ENCODE data around the gene RBCK1. TPM values are rescaled to one million over a fixed set of nuclear protein-coding genes. Genes with fewer than 3 reads are reported as not detected.

The RBCK1 gene
- total and polyA plus RNA-seq, 11 donors: 37.0 to 77.7 (median 50.6) TPM

DNA sequence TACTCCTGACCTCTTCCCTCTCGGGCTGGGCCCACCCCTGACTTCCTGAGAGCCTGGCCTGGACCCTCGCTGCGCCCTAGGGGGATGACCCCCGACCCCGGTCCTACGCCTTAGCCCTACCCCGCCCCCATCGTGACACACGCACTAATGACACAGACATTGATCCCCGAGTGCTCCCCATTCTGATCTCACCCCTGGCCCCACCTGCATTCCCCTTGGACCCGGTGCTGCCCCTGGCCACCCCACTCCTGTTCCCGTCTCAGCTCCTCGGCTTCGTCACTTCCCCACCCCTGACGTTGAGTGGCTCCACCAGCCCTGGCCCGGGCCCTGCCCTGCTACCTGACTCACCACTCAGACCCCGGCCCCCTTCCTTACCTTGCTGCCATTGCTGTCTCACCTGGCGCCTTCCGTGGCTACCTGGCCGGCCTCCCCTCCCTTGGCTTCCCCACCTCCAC lies 12.1 kb downstream of the RBCK1 start:
- Histone ChIP-seq H3K4me3 (no peak overlapping the region), H3K27ac (no peak overlapping the region), H3K27me3 (no peaks in the 10 kb centered on the region), H3K4me1 (peaks cover 0 to 5% (median 0%) of the 10 kb centered on the region in 12 donors), H3K9me3 (no peaks in the 10 kb centered on the region), H3K36me3 (peaks cover 0 to 95% (median 81%) of the 10 kb centered on the region in 9 donors)
- DNase-seq (peak in 1 of 5 donors; percentile 60), ATAC-seq (peak in 1 of 4 donors; percentile 25)
- intact Hi-C loops (cut with DNase I): loop anchor here in 1 of 10 donors (10.0 kb wide), 1 partner anchor 65 kb away; no protein-coding TSS in a partner anchor
- WGBS, 4 donors: 94 to 96% (median 95%) methylated on average over 20 of the region's 20 CpGs
- TF ChIP-seq, protein P1, sequence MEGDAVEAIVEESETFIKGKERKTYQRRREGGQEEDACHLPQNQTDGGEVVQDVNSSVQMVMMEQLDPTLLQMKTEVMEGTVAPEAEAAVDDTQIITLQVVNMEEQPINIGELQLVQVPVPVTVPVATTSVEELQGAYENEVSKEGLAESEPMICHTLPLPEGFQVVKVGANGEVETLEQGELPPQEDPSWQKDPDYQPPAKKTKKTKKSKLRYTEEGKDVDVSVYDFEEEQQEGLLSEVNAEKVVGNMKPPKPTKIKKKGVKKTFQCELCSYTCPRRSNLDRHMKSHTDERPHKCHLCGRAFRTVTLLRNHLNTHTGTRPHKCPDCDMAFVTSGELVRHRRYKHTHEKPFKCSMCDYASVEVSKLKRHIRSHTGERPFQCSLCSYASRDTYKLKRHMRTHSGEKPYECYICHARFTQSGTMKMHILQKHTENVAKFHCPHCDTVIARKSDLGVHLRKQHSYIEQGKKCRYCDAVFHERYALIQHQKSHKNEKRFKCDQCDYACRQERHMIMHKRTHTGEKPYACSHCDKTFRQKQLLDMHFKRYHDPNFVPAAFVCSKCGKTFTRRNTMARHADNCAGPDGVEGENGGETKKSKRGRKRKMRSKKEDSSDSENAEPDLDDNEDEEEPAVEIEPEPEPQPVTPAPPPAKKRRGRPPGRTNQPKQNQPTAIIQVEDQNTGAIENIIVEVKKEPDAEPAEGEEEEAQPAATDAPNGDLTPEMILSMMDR (IDR thresholded peaks at IDR 0.05): no peak
- no peak for TF ChIP-seq POLR2A (IDR thresholded peaks at IDR 0.05)

DNA sequence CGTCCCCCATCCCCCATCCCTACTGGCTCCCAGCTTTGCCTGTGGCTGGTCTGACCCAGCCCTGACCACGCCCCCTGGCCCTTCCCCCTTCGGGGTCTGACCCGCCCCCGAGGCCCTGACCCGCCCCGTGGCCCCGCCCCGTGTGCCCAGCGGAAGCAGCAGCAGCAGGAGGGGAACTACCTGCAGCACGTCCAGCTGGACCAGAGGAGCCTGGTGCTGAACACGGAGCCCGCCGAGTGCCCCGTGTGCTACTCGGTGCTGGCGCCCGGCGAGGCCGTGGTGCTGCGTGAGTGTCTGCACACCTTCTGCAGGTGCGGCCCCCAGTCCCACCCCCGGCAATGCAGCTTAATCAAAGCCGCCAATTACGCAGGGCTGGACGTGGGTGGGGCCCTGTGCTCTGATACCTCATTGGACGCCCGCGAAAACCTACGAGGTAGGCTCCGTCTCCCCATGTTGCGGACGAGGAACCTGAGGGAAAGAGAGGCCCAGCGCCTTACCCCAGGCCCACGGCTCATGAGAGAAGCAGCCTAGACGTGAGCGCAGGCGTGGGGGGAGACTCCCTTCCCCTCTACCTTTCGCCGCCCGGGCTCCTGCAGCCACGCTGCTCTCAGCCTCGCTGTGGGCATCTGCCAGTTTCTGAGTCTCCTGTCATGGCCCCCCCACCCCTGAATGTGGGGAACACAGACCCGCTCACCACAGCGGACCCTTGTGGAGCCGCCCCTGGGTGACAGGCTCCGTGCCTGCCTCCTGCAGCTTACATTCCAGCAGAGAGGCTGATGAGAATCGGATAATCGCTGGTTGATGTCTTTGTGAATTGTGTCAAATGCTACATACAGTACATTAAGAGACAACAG lies 12.8 kb downstream of the RBCK1 start:
- H3K9me3 ChIP-seq: no peaks in the 10 kb centered on the region
- H3K27me3 ChIP-seq: no peaks in the 10 kb centered on the region
- H3K36me3 ChIP-seq: peaks cover 0 to 95% (median 83%) of the 10 kb centered on the region in 9 donors
- H3K4me1 ChIP-seq: peaks cover 0 to 5% (median 0%) of the 10 kb centered on the region in 12 donors
- DNase-seq (peak in 2 of 5 donors; percentile 39 to 67), ATAC-seq (peak in 2 of 4 donors; percentile 23 to 26)
- H3K4me3 ChIP-seq: no peak overlapping the region
- intact Hi-C loops (cut with DNase I): loop anchor here in 1 of 10 donors (10.0 kb wide), 1 partner anchor 66 kb away; no protein-coding TSS in a partner anchor
- no peak overlapping the region for H3K27ac ChIP-seq
- TF ChIP-seq, protein P1 (IDR thresholded peaks at IDR 0.05): no peak
- TF ChIP-seq POLR2A (IDR thresholded peaks at IDR 0.05): no peak
- 91 to 93% (median 91%) methylated on average over 35 to 49 of the region's 49 CpGs for WGBS, 4 donors

DNA sequence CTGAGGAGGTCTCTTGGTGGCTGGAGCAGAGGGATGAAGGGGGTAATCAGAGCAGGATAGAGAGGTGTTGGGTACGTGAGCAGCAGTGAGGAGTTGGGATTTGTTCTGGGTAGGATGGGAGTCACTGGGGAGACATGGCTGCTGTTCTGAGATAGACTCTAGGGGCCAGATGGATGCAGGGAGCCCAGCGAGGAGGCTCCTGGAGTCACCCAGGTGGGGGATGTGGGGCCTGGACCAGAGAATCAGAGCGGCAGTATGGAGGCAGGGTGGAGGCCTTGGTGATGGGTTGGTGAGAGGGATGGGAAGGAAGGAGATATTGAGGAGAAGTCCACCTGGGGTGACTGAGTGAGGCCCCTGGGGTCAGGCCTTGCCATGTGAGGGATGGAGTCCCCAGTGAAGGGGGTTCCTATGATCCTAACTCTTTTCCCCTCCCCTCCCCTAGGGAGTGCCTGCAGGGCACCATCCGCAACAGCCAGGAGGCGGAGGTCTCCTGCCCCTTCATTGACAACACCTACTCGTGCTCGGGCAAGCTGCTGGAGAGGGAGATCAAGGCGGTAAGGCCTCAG lies 13.7 kb downstream of the RBCK1 start:
- Histone ChIP-seq H3K36me3 (peaks cover 0 to 95% (median 76%) of the 10 kb centered on the region in 9 donors), H3K9me3 (no peaks in the 10 kb centered on the region), H3K4me3 (no peak overlapping the region), H3K27me3 (no peaks in the 10 kb centered on the region), H3K4me1 (peaks cover 0 to 5% (median 0%) of the 10 kb centered on the region in 12 donors), H3K27ac (no peak overlapping the region)
- intact Hi-C loops (cut with DNase I): loop anchor here in 1 of 10 donors (10.0 kb wide), 1 partner anchor 67 kb away; no protein-coding TSS in a partner anchor
- DNase-seq: no peak
- 96 to 98% (median 96%) methylated on average over 8 of the region's 8 CpGs for WGBS, 4 donors
- ATAC-seq: no peak
- no peak for TF ChIP-seq POLR2A (IDR thresholded peaks at IDR 0.05)
- TF ChIP-seq, protein P1 (IDR thresholded peaks at IDR 0.05): no peak

DNA sequence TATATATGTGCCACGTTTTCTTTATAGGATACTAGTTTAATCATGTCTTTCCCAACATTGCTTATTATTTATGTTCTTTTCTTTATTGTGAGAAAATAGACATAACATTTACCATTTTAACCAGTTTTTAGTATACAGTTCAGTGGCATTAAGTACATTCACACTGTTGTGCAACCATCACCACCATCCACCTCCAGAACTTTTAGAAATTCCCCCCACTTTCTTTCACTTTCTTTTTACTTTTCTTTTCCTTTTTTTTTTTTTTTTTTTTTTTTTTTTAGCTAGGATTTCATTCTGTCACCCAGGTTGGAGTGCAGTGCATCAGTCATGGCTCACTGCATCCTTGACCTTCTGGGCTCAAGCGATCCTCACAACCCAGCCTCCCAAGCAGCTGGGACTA lies 18.5 kb downstream of the RBCK1 start:
- Histone ChIP-seq H3K9me3 (no peaks in the 10 kb centered on the region), H3K27me3 (no peaks in the 10 kb centered on the region), H3K27ac (no peak overlapping the region), H3K4me3 (no peak overlapping the region), H3K4me1 (peaks cover 0 to 3% (median 0%) of the 10 kb centered on the region in 12 donors), H3K36me3 (peaks cover 0 to 100% (median 82%) of the 10 kb centered on the region in 9 donors)
- intact Hi-C loops (cut with DNase I): loop anchor here in 1 of 10 donors (10.0 kb wide), 1 partner anchor 72 kb away; no protein-coding TSS in a partner anchor
- 92 to 98% (median 96%) methylated on average over 2 of the region's 2 CpGs for WGBS, 4 donors
- no peak for TF ChIP-seq POLR2A (IDR thresholded peaks at IDR 0.05)
- TF ChIP-seq, protein P1 (IDR thresholded peaks at IDR 0.05): no peak
- ATAC-seq: no peak
- DNase-seq: no peak
